OCI-LY3 (cell line): ENCODE results near the gene UBE2K.

ENCODE experiments used
- H2AFZ ChIP-seq: fragments of 200-600, 300-600 bp; shearing (Covaris generic); 2 replicates; pipeline ENCODE4 v1.6.0; 2014; ENCODE audit warnings: antibody characterized with exemption, low read depth, low read length
- H3K27ac ChIP-seq: fragments of 200-600, 300-600 bp; sonication (generic); 2 replicates; pipeline ENCODE4 v1.5.1; 2014; ENCODE audit warnings: mild to moderate bottlenecking, low read length, moderate library complexity, mixed read lengths
- H3K27me3 ChIP-seq: fragments of 200-600, 300-600 bp; sonication (generic); 2 replicates; pipeline ENCODE4 v1.6.1; 2014; ENCODE audit warnings: low read depth, low read length, mixed read lengths
- H3K36me3 ChIP-seq: fragments of 200-600, 300-600 bp; sonication (generic); replicated peaks from 2 replicates; pipeline ENCODE3; 2014; ENCODE audit warnings: low read depth, low read length, mixed read lengths
- H3K4me1 ChIP-seq: fragments of 300-600, 200-600 bp; sonication (generic); 2 replicates; pipeline ENCODE4 v1.6.1; 2014; ENCODE audit warnings: low read length, mixed read lengths
- H3K4me2 ChIP-seq: fragments of 200-600, 300-600 bp; sonication (generic); 2 replicates; pipeline ENCODE4 v1.6.1; 2014; ENCODE audit warnings: low read length, mixed read lengths
- H3K4me3 ChIP-seq: fragments of 300-600, 200-600 bp; sonication (generic); 2 replicates; pipeline ENCODE4 v1.5.1; 2014; ENCODE audit warnings: antibody characterized with exemption, mild to moderate bottlenecking, low read length, moderate library complexity
- H3K79me2 ChIP-seq: fragments of 300-600, 200-600 bp; shearing (Covaris generic); 2 replicates; pipeline ENCODE4 v1.6.1; 2014; ENCODE audit warnings: mild to moderate bottlenecking, low read length, mixed read lengths
- H3K9ac ChIP-seq: fragments of 300-600, 200-600 bp; shearing (Covaris generic); 2 replicates; pipeline ENCODE4 v1.6.0; 2014; ENCODE audit warnings: mild to moderate bottlenecking, low read length, moderate library complexity
- H3K9me3 ChIP-seq: fragments of 200-600, 300-600 bp; shearing (Covaris generic); 2 replicates; pipeline ENCODE4 v1.6.1; 2014; ENCODE audit warnings: low read length, mixed read lengths; ENCODE audit not compliant: insufficient read depth
- H4K20me1 ChIP-seq: fragments of 200-600, 300-600 bp; sonication (generic); 2 replicates; pipeline ENCODE4 v1.6.1; 2016; ENCODE audit warnings: low read length, mixed read lengths; ENCODE audit not compliant: insufficient read depth
- CTCF ChIP-seq: fragments of 200-600, 300-600 bp; sonication (generic); IDR thresholded peaks from 2 replicates; pipeline ENCODE4 v1.5.1; 2014; ENCODE audit warnings: antibody characterized with exemption, low read length, low read depth
- EZH2phosphoT487 ChIP-seq: fragments of 200-600 bp; shearing (Covaris generic); IDR thresholded peaks from 2 replicates; pipeline ENCODE4 v1.6.1; 2018; ENCODE audit warnings: antibody characterized with exemption, mixed run types, low read depth

UBE2K gene

GRCh38 chr4:39682138-39682537 is 15.8 kb upstream of the UBE2K start:
- Histone ChIP-seq H2AFZ (no peak overlapping the region), H3K27me3 (no peaks in the 10 kb centered on the region), H3K79me2 (no peaks in the 10 kb centered on the region), H3K4me2 (no peak overlapping the region), H4K20me1 (no peaks in the 10 kb centered on the region), H3K36me3 (no peaks in the 10 kb centered on the region), H3K9me3 (no peaks in the 10 kb centered on the region), H3K4me3 (no peak overlapping the region), H3K9ac (no peak overlapping the region), H3K27ac (no peak overlapping the region), H3K4me1 (peaks cover 20% of the 10 kb centered on the region)
- TF ChIP-seq EZH2phosphoT487, result no peak
- TF ChIP-seq CTCF, result no peak

GRCh38 chr4:39685990-39686389 is 11.9 kb upstream of the UBE2K start:
- no peak overlapping the region for H2AFZ ChIP-seq
- TF ChIP-seq EZH2phosphoT487 (no peak), CTCF (no peak)
- peaks cover 18% of the 10 kb centered on the region for H3K4me1 ChIP-seq

GRCh38 chr4:39687014-39687413 is 10.9 kb upstream of the UBE2K start:
- no peaks in the 10 kb centered on the region for H3K9me3 ChIP-seq
- no peak for TF ChIP-seq CTCF
- no peak for TF ChIP-seq EZH2phosphoT487
- H3K4me3 ChIP-seq, result no peak overlapping the region
- no peaks in the 10 kb centered on the region for H3K79me2 ChIP-seq
- H3K4me1 ChIP-seq, result peaks cover 15% of the 10 kb centered on the region
- H3K9ac ChIP-seq, result no peak overlapping the region
- no peak overlapping the region for H3K27ac ChIP-seq
- H3K4me2 ChIP-seq, result 0 out of 2 replicates have a peak overlapping the region, but pooled peaks have one; percentile 2
- H2AFZ ChIP-seq, result peak overlapping the region; percentile 43
- H4K20me1 ChIP-seq, result no peaks in the 10 kb centered on the region
- H3K27me3 ChIP-seq, result no peaks in the 10 kb centered on the region
- H3K36me3 ChIP-seq, result no peaks in the 10 kb centered on the region

More at GRCh38 chr4:39685990-39686389, 11.9 kb upstream of the UBE2K start:
- Histone ChIP-seq H3K9me3 (no peaks in the 10 kb centered on the region), H3K9ac (no peak overlapping the region), H3K36me3 (no peaks in the 10 kb centered on the region), H4K20me1 (no peaks in the 10 kb centered on the region), H3K27me3 (no peaks in the 10 kb centered on the region), H3K79me2 (no peaks in the 10 kb centered on the region), H3K27ac (no peak overlapping the region), H3K4me3 (no peak overlapping the region), H3K4me2 (no peak overlapping the region)

GRCh38 chr4:39689970-39690369 is 8.0 kb upstream of the UBE2K start:
- Histone ChIP-seq H3K4me3 (no peak overlapping the region), H3K79me2 (no peaks in the 10 kb centered on the region)
- TF ChIP-seq CTCF, result no peak
- TF ChIP-seq EZH2phosphoT487, result no peak

More at GRCh38 chr4:39689970-39690369, 8.0 kb upstream of the UBE2K start:
- Histone ChIP-seq H3K36me3 (no peaks in the 10 kb centered on the region), H3K4me1 (peaks cover 9% of the 10 kb centered on the region), H2AFZ (no peak overlapping the region), H3K27ac (no peak overlapping the region), H3K27me3 (no peaks in the 10 kb centered on the region), H4K20me1 (no peaks in the 10 kb centered on the region), H3K9me3 (no peaks in the 10 kb centered on the region), H3K9ac (no peak overlapping the region), H3K4me2 (no peak overlapping the region)
